GF-D8 (cell line): ENCODE data around the gene PRODH.
"Not testable (repeated sequence)": the region's sequence is repeated elsewhere in the genome, so short reads cannot be mapped to it uniquely, and the experiment has no call there.

Experiments
- DNase-seq: peaks from one replicate; lab custom pipeline; 2025; lab: John Stamatoyannopoulos, UW

Gene PRODH

DNA sequence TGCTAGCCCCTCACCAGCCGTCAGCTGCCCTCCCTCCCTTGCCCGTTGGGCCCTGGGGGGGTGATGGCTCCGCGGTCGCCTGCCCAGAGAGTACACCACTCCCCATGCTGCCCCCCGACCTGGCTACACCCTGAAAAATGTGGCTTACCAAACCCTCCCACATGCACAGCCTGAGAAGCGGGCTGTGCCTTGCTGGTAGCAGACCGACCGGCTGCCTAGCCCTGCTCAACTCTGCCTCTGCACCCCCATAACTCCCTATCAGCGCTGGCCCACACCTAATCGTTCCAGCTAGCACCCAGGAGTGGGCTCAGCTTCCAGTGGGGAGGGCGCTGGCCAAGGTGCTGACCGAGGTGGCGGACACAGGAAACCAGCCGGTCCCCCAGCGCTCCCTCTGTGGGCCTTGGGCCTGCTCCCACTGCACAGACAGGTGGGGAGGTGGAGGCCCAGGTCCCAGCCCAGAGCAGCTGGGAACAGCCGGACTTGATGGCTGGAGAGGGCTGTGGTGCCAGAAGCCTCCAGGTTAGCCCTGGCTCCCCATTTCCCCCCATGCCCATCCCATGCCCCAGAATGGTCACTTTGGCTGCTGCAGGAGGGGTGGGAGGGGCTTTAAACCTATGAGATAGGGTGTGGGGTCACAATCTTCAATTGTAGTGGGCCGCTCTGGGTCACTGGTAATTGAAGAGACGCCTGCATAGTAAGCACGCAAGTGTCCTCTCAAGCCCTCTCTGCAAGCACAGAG is 32.1 kb upstream of the PRODH start:
- DNase-seq = no peak

DNA sequence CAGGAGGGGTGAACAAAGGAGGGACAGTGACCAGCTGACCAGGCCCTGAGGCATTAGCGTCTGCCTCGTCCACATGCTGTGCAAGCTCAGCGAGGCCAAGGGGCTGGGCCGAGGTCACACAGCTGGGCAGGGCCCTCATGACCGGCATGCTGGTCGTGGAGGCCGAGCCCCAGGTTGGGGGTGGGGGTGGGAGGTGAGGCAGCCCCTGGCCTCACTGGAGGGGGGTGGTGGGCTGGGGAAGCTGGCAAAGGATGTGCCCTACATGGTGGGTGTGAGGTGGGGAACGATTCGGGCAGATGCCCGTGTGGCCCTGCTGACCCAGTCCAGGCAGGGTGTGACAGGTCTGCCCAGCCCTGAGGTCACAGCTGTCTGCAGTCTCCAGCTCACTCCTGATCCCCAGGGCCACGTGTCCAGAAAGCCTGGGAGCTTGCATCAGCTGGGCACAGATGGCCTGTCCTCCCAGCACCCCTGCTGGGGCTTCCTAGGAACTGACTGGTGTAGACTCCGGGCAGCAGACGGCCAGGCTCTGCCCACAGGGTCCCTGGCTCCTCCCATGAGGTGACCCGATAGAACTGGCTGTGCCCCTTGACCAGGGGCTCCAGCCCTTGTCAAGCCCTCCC is 31.4 kb upstream of the PRODH start:
- DNase-seq = not testable (repeated sequence)

GRCh38 chr22:18966748-18967147 is 30.7 kb upstream of the PRODH start:
- DNase-seq = no peak

GRCh38 chr22:18965526-18966421 is 29.7 kb upstream of the PRODH start:
- no peak for DNase-seq

GRCh38 chr22:18964501-18965265 is 28.6 kb upstream of the PRODH start:
- not testable (repeated sequence) for DNase-seq

GRCh38 chr22:18964051-18964450 is 28.0 kb upstream of the PRODH start:
- not testable (repeated sequence) for DNase-seq

GRCh38 chr22:18962308-18962635 is 26.2 kb upstream of the PRODH start:
- DNase-seq = no peak

GRCh38 chr22:18961632-18962307 is 25.7 kb upstream of the PRODH start:
- DNase-seq = not testable (repeated sequence)

DNA sequence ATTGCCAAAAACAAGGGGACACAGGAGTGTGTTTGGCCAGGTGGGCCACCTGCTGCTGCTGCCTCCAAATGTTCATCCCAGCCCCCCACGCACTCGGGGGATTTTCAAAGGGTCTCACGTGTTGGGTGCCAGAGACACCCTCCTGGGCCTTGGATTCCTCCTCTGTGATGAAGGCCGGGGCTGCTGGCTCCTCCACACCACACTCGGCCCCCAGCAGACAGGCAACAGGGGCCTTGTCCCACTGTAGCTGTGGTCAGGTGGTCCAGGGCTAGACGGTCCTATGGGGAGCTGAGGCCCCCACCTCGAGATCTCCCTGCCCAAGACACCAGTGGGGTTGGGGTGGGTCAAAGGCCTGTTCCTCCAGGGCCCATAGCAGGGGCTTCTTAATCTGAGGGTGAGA is 25.1 kb upstream of the PRODH start:
- DNase-seq = not testable (repeated sequence)

GRCh38 chr22:18960166-18960820 is 24.2 kb upstream of the PRODH start:
- not testable (repeated sequence) for DNase-seq

- not testable (repeated sequence) for DNase-seq
Measured at GRCh38 chr22:18959741-18960140, 23.6 kb upstream of the PRODH start.

GRCh38 chr22:18959266-18959665 is 23.2 kb upstream of the PRODH start:
- not testable (repeated sequence) for DNase-seq

DNA sequence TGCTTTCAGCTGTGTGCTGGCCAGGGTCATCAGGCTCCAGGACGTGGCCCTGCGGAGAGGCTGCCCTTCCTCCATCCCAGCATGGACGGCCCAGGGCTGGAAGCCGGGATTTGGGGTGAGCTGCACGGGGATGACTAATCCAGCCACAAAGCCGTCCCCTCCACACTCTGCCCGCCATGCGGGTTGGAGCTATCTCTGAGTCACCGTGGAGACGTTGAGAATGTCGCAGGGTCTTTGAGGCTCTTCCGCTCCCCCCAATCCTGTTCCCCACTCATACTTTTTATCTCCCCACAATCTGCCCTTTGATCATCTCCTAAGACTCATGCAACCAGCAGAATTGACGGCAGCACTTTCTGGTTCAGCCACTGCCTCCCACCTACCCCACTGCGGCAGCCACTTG is 22.6 kb upstream of the PRODH start:
- DNase-seq = not testable (repeated sequence)

DNA sequence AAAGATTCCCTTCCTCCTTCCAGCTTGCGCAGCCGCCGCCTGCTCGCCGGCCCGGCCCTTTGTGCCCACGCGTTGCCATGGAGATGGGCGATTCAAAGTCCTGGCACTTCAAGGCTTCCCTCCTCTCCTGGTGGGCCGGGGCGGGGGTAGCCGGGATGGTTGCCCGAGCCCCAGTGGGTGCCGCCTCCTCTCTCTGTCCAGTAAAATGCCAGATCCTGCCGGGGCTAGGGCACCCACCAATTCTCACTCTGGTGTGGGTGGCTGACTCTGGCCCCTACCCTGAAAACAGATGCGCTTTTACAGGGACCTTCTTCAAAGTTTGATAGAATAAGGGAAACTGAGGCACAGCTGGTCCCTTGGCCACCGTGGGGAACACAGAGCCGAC is 22.2 kb upstream of the PRODH start:
- DNase-seq = not testable (repeated sequence)

- not testable (repeated sequence) for DNase-seq
Measured at GRCh38 chr22:18957621-18958320, 21.7 kb upstream of the PRODH start.

- DNase-seq = not testable (repeated sequence)
Measured at GRCh38 chr22:18956956-18957355, 20.9 kb upstream of the PRODH start.

GRCh38 chr22:18956121-18956895 is 20.2 kb upstream of the PRODH start:
- not testable (repeated sequence) for DNase-seq

GRCh38 chr22:18955696-18956095 is 19.6 kb upstream of the PRODH start:
- no peak for DNase-seq

- no peak for DNase-seq
Measured at GRCh38 chr22:18954990-18955571, 19.0 kb upstream of the PRODH start.
